GM21447 (cell line): ENCODE results near the gene RWDD2A.
"Not testable (repeated sequence)": the region's sequence is repeated elsewhere in the genome, so short reads cannot be mapped to it uniquely, and the experiment has no call there.

Source experiments
- ATAC-seq: cut with Tn5 transposase; IDR thresholded peaks from one replicate; pipeline ENCODE4 v1.9.1; 2021; ENCODE audit not compliant: unreplicated experiment

Gene RWDD2A

GRCh38 chr6:83192871-83193746 is at the start of gene RWDD2A, which contains the start of gene PGM3:
Gene RWDD2A, plus strand, starts transcription at chr6:83193357. Its CDS starts 1,095 bp downstream, at chr6:83194452.
Gene PGM3, minus strand, starts transcription at chr6:83193265. Its CDS starts 2,253 bp downstream, at chr6:83191012.
- ATAC-seq = peak; percentile 93

GRCh38 chr6:83151114-83151513 is 42.0 kb upstream of the RWDD2A start:
- ATAC-seq = no peak

- ATAC-seq = no peak
Observed at GRCh38 chr6:83152913-83153312, 40.2 kb upstream of the RWDD2A start.

GRCh38 chr6:83153883-83154521 is 39.2 kb upstream of the RWDD2A start:
- no peak for ATAC-seq

DNA sequence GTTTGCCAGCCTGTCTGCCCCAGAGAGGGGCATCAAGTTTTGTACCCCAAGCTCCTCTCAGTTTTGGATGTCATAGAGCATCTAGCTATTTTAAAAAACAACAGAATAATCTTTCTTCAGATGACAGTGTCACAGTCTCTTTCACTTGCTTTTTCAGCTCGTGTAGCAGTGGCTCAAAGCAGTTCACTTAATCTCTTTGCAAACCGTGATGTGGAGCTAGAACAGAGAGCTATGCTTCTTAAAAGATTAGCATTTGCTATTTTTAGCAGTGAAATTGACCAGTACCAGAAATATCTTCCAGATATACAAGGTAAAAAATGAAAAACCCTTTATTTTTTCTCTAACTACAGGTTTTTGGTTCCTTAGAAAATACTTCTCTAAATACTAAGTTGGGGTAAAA is 37.4 kb upstream of the RWDD2A start:
- ATAC-seq = no peak

DNA sequence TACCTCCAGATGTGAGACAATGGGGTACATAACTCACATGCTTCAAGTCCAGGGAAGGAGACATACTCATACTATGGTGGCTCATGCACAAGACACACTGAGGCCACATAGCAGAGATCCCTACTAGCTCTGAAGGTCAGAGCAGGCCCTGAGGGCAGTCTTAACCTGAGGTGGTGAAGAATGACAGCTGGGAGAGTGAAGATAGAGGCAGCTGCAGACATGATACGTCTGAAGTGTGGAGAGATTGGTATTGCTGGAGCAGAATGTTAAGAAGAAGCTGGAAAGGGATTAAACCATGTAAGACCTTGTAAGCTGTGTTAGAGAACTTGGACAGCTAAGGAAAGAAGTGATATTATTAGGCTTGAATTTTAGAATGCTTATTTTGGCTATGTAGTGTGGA is 33.0 kb upstream of the RWDD2A start:
- no peak for ATAC-seq

- no peak for ATAC-seq
Observed at GRCh38 chr6:83167726-83168278, 25.4 kb upstream of the RWDD2A start.

DNA sequence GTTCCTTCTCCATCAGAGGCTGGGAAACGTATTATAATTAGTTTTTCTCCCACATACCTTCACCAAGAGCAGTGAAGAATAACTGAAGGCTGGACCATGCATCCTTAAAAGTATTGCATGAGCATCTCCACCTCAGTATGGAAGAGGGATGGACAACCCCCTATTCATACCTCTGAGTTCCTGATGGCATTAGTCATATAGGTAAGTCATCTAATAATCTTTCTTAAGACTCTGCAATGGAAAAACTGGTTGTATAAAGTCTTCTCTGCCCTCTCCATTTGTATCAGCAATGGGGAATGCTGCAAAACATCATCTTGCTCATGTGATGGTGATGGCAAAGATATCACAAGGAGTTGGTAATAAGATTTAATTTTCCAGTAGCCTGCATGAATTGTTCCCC is 24.6 kb upstream of the RWDD2A start:
- no peak for ATAC-seq

DNA sequence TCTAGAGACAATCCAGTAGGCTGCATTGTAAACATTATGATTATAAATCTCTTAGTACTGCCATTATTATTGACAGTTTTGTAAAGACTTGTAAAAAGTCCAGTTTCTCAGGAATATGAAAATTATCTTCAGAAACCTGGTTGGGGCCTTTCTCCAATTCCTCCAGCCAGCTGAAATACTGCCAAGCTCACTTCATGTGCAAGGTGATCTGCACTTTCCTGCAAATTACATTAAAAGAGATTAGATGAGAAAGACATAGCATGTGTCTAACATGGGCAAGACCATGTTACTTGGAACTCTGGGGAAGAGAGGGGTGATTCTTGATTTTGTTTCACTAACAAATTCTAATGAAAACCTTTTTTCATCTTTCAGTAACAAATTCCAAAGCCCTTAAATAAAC is 24.1 kb upstream of the RWDD2A start:
- ATAC-seq = no peak

DNA sequence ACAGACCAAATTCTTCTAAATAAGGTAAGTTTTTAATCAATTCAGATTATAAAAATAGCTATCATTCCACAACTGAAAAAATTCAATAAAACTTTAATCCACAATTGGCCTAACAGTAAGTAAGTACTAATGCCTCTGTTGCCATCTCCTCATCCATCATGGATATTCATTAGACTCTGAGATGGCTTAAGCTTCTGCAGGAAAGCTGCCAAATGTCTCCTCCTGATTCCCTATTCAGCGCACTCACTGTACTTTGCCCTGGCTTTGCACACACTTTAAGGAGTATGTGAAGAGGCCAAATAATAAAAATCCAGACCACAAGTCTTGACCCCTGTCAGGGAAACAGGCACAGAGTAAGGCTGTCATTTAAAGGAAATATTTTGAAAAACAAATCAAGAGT is 23.6 kb upstream of the RWDD2A start:
- ATAC-seq = no peak

DNA sequence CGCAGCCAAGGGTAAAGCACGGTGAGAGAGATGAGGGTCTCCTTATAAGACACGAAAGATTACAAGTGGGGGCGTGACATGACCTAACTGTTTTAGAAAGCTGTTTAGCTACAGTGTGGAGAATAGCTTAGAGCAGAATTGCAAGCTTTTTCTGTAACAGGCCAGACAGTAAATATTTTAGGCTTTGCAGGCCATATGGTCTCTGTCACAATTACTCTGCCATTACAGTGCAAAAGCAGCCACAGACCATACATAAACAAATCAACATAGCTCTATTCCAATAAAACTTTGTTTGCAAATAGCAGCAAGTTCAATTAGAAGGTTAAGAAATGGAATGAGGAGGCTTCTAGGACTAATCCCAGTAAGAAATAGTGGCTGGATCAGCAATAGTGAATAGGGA is 16.9 kb upstream of the RWDD2A start:
- ATAC-seq = no peak

- no peak for ATAC-seq
Observed at GRCh38 chr6:83180426-83180950, 12.7 kb upstream of the RWDD2A start.

- ATAC-seq = no peak
Observed at GRCh38 chr6:83182114-83182513, 11.0 kb upstream of the RWDD2A start.

DNA sequence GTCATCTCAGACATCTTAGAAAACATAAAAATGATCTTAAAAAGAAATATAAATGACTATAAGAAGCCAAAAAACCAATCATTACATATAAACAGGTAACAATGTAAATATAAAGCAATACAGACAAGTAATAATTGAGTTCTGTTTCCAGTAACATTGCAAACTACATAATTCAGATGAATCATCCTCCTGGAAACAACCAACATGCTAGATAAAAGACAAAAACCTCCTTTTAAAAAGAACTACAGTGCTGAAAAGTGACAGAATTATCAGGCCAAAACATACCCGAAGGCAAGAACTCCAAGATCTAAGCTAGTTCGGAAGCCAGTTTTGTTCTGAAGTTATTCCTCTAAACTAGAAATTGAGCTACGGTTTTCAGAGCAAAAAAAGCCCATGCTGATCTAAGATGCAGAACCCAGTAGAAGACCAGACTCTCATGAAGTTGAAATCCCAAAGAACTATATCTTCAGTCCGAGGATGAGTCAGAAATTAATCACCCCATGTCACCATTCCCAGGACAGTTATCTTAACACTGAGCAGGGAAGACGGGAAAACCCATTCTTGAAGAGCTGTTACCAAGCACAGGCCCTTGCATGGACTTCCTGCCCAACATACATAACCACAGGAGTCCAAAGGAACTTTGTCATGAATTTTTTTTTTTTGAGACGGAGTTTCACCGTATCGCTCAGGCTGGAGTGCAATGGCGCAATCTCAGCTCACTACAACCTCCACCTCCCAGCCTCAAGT is 9.9 kb upstream of the RWDD2A start:
- ATAC-seq = no peak

DNA sequence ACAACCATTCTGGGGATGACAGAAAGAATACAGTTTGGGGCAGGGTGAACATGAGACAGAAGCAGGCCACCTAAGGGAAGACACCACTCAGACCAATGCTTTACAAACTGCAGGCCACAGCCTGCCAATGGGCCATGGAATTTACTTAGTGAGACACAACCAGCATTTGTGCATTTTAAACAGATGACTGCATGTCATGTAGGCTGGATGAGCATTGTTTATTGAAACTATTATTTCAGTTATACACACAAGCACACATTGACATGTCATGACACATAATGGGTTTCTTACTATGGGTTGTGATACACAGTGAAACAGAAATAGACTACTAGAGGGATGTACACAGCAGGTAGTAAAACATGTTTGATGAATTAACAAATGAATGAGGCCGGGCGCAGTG is 8.1 kb upstream of the RWDD2A start:
- ATAC-seq = no peak

DNA sequence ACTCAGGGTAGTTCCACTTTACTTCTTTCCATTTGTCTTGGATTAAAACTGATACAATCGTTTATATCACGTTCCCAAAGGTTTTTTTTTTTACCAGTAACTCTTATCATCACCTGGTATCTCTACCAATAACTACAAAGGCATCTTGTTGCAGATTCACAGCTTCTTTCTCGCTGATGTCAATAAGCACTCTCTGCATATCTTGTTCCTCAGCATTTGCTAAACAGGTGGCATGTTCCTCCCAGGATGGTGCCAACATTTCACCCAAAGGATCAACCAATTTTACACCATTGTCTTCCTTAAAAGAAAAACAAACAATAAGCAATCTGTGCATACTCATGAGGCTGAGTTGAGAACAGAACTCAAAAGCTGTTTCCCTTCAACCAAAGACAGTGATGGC is 4.7 kb upstream of the RWDD2A start:
- no peak for ATAC-seq

DNA sequence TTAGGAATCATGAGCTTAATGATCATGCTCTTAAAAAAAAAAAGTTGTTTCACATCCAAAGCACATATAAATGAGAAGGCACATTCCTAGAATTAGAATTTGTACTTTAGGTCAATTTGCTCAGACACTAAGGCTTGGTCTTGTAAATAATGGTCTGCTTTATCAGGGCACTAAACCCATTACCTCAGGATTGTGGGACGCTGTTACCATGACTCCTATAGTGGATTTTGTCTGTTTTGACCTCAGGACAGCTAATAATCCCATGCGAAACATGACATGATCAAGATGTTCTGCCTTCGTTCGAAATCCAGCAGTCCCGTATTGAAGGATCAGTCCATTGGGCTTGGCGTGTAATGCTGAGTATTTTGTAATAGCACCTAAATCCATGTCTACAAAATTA is 2.5 kb upstream of the RWDD2A start:
- ATAC-seq = no peak

DNA sequence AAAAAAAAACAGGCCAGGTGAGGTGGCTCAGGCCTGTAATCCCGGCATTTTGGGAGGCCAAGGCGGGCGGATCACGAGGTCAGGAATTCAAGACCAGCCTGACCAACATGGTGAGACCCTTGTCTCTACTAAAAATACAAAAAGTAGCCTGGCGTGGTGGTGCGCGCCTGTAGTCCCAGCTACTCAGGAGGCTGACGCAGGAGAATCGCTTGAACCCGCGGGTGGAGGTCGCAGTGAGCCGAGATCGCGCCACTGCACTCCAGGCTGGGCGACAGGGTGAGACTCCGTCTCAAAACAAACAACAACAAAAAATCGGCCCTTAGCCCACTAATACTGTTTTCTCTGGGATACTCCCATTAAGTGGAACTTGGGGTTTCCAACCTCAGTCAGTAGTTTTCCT is 1.2 kb upstream of the RWDD2A start:
- not testable (repeated sequence) for ATAC-seq

DNA sequence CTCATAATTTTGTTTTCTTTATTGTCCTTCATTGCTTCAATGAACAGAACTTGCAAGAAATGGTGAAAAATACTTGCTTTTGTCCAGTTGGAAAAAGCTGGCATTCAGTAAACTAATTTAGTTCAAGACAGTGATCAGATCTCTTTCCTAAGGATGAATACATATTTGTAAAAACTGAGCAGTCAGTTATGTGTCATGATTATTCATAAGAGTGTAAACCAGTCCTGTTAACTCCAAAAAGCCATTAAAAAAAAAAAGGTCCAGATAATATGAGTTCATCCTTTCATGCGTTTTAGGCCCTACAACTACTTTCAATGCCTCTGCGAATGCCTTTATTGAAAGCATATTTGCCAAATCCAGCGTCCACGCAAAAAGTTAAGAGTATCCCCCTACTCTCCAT is 701 bp upstream of the RWDD2A start:
- ATAC-seq = peak; percentile 0

DNA sequence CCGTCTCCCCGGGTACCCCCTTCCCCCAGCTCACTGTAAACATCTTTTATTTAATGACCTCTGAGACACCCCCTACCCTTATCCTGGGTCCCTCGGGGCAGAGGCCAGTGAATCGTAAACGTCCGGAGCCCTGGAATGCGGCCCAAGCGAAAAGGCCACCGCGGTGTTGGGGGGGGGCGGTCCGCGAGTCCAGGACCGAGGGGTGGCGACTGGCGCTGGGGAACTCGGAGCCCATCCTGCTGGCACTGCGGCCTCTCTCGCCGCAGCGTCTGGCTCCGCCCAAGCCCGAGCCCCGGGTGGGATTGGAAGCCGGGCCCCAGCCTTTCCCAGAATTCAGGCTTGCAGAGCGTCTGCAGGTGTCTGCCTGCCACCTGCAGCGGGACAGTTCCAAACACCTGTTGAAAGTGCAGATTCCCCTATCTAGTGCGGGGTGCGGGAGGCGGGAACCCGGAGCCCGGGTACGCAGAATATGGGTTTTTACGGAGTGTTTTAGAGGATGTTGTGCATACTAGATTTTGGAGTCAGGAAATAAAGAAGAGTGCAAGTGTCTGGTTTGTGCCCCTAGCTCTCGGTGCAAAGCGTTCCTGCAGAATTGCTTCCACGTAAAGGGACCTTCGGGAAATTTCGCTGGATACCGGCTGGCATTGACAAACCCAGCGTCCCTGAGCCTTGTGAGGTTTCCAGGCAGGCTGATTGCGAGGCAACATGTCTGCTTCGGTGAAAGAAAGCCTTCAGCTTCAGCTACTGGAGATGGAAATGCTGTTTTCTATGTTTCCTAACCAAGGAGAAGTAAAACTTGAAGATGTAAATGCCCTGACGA is 800 bp downstream of the RWDD2A start:
- ATAC-seq = peak; percentile 38
